Measurements from ENCODE around the gene NAA38.

Gene NAA38

DNA sequence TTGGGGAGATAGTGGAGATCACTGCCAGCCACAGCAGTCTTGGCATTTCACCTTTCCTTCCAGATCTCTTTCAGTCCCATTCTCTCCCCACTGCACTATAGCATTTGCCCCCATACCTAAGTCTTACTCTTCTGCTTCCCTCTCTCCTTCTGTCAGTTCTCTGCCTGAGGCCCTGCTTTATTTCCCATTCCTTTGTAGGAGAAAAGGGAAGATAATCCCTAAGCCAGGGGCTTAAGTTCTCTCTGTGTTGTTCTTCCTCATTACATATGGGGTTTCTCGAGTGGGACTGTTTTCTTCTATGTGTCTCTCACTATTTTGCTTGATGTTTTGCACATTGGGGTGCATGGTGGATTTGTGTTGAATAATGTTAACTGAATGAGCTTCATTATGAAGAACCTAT lies 16.9 kb downstream of the NAA38 start:
- Histone ChIP-seq H3K4me1 (ENCODE audit: low read length) (peaks cover 36% of the 10 kb centered on the region), H3F3A (ENCODE audit: insufficient read depth, low read length) (peaks cover 53% of the 10 kb centered on the region), H3K4me2 (ENCODE audit: low read depth, low read length) (no peak overlapping the region), H3K27me3 (replicated peaks; ENCODE audit: insufficient read depth, low read length) (no peaks in the 10 kb centered on the region), H3K9me3 (replicated peaks; ENCODE audit: insufficient read depth, low read length) (no peaks in the 10 kb centered on the region), H3K36me3 (replicated peaks; ENCODE audit: insufficient read depth, low read length) (no peaks in the 10 kb centered on the region), H3K9ac (ENCODE audit: low read length) (no peak overlapping the region), H4K20me1 (ENCODE audit: insufficient read depth, low read length) (no peaks in the 10 kb centered on the region), H3K4me3 (ENCODE audit: low read length) (no peak overlapping the region), H2AFZ (ENCODE audit: low read length) (no peak overlapping the region), H3K9me2 (replicated peaks; ENCODE audit: insufficient read depth, low read length) (no peaks in the 10 kb centered on the region), H3K27ac (ENCODE audit: low read length) (no peak overlapping the region), H3K79me2 (ENCODE audit: low read length) (0 out of 2 replicates have a peak, but pooled peaks cover 7% of the 10 kb centered on the region)
- TF ChIP-seq EZH2 (optimal IDR thresholded peaks at IDR 0.05; ENCODE audit: low read depth, low read length): no peak
- TF ChIP-seq, protein P1, sequence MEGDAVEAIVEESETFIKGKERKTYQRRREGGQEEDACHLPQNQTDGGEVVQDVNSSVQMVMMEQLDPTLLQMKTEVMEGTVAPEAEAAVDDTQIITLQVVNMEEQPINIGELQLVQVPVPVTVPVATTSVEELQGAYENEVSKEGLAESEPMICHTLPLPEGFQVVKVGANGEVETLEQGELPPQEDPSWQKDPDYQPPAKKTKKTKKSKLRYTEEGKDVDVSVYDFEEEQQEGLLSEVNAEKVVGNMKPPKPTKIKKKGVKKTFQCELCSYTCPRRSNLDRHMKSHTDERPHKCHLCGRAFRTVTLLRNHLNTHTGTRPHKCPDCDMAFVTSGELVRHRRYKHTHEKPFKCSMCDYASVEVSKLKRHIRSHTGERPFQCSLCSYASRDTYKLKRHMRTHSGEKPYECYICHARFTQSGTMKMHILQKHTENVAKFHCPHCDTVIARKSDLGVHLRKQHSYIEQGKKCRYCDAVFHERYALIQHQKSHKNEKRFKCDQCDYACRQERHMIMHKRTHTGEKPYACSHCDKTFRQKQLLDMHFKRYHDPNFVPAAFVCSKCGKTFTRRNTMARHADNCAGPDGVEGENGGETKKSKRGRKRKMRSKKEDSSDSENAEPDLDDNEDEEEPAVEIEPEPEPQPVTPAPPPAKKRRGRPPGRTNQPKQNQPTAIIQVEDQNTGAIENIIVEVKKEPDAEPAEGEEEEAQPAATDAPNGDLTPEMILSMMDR (IDR thresholded peaks at IDR 0.05; ENCODE audit: low read length): no peak
- no peak for TF ChIP-seq EZH2phosphoT487 (IDR thresholded peaks at IDR 0.05; ENCODE audit: low read length)
- no peak for DNase-seq

DNA sequence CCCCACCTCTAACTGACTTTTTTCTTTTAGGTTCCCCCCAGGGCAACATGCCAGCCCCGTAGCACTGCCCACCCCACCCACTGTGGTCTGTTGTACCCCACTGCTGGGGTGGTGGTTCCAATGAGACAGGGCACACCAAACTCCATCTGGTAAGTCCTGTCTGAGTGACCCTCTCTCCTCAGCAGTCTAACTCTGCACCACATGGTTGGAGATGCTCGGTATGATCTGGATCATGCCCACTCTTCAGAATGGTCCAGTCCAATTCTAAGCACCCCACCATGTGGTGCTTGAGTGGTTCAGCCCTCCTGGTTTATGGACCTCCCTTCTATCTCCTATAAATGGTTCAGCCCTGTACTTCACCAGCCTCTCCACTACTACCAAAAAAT lies 17.5 kb downstream of the NAA38 start:
- H3K27ac ChIP-seq (ENCODE audit: low read length): no peak overlapping the region
- H3K4me2 ChIP-seq (ENCODE audit: low read depth, low read length): no peak overlapping the region
- TF ChIP-seq, protein P1 (IDR thresholded peaks at IDR 0.05; ENCODE audit: low read length): no peak
- TF ChIP-seq EZH2 (optimal IDR thresholded peaks at IDR 0.05; ENCODE audit: low read depth, low read length) (no peak), EZH2phosphoT487 (IDR thresholded peaks at IDR 0.05; ENCODE audit: low read length) (no peak)
- no peaks in the 10 kb centered on the region for H3K36me3 ChIP-seq (replicated peaks; ENCODE audit: insufficient read depth, low read length)
- H3K9me2 ChIP-seq (replicated peaks; ENCODE audit: insufficient read depth, low read length): no peaks in the 10 kb centered on the region
- no peak overlapping the region for H3K9ac ChIP-seq (ENCODE audit: low read length)
- H2AFZ ChIP-seq (ENCODE audit: low read length): no peak overlapping the region
- no peak overlapping the region for H3K4me3 ChIP-seq (ENCODE audit: low read length)
- H4K20me1 ChIP-seq (ENCODE audit: insufficient read depth, low read length): no peaks in the 10 kb centered on the region
- DNase-seq: no peak
- H3K4me1 ChIP-seq (ENCODE audit: low read length): peaks cover 32% of the 10 kb centered on the region
- H3K9me3 ChIP-seq (replicated peaks; ENCODE audit: insufficient read depth, low read length): no peaks in the 10 kb centered on the region
- 0 out of 2 replicates have a peak, but pooled peaks cover 3% of the 10 kb centered on the region for H3K79me2 ChIP-seq (ENCODE audit: low read length)
- H3F3A ChIP-seq (ENCODE audit: insufficient read depth, low read length): peaks cover 57% of the 10 kb centered on the region
- H3K27me3 ChIP-seq (replicated peaks; ENCODE audit: insufficient read depth, low read length): no peaks in the 10 kb centered on the region

GRCh38 chr17:7839190-7839875 lies 18.0 kb downstream of the NAA38 start:
- no peaks in the 10 kb centered on the region for H3K9me2 ChIP-seq (replicated peaks; ENCODE audit: insufficient read depth, low read length)
- TF ChIP-seq, protein P1 (IDR thresholded peaks at IDR 0.05; ENCODE audit: low read length): no peak
- TF ChIP-seq EZH2 (optimal IDR thresholded peaks at IDR 0.05; ENCODE audit: low read depth, low read length): no peak
- TF ChIP-seq EZH2phosphoT487 (IDR thresholded peaks at IDR 0.05; ENCODE audit: low read length): no peak
- no peak overlapping the region for H3K9ac ChIP-seq (ENCODE audit: low read length)
- no peak overlapping the region for H2AFZ ChIP-seq (ENCODE audit: low read length)
- no peaks in the 10 kb centered on the region for H3K27me3 ChIP-seq (replicated peaks; ENCODE audit: insufficient read depth, low read length)
- no peaks in the 10 kb centered on the region for H4K20me1 ChIP-seq (ENCODE audit: insufficient read depth, low read length)
- DNase-seq: no peak
- no peak overlapping the region for H3K4me2 ChIP-seq (ENCODE audit: low read depth, low read length)
- H3K4me1 ChIP-seq (ENCODE audit: low read length): peaks cover 32% of the 10 kb centered on the region
- H3K9me3 ChIP-seq (replicated peaks; ENCODE audit: insufficient read depth, low read length): no peaks in the 10 kb centered on the region
- no peak overlapping the region for H3K4me3 ChIP-seq (ENCODE audit: low read length)
- H3K79me2 ChIP-seq (ENCODE audit: low read length): 0 out of 2 replicates have a peak, but pooled peaks cover 3% of the 10 kb centered on the region
- H3K27ac ChIP-seq (ENCODE audit: low read length): no peak overlapping the region
- H3K36me3 ChIP-seq (replicated peaks; ENCODE audit: insufficient read depth, low read length): no peaks in the 10 kb centered on the region
- H3F3A ChIP-seq (ENCODE audit: insufficient read depth, low read length): peaks cover 58% of the 10 kb centered on the region
